Stomach (tissue), 9 donors: ENCODE results near the gene SLC4A2. TPM values are rescaled to one million over a fixed set of nuclear protein-coding genes. Genes with fewer than 3 reads are reported as not detected.
A peak's percentile ranks its signal among the peaks of the same experiment; 100 is the strongest.

Experiments used
- DNase-seq, 2 donors: peaks; one replicate each; pipeline versions ENCODE4 v3.0.0 to v3.0.0-alpha.2; 2013 to 2019
- H3K27ac ChIP-seq, 5 donors: fragments of 200-600 bp in 4 of 5; sonication (generic) in 4 of 5; one replicate each; pipeline ENCODE4 v1.5.1; 2013 to 2019; ENCODE audit warnings: mild to moderate bottlenecking in 1 of 5, moderate library complexity in 1 of 5
- H3K27me3 ChIP-seq, 3 donors: fragments of 200-600 bp; sonication (generic); one replicate each; pipeline ENCODE4 v1.5.1; 2017 to 2019; ENCODE audit warnings: mixed run types in 1 of 3
- H3K36me3 ChIP-seq, 4 donors: fragments of 200-600 bp; sonication (generic); 1 replicate in 3 of 4; 2 replicates in 1 of 4; pipeline ENCODE4 v1.5.1; 2016 to 2019
- H3K4me1 ChIP-seq, 4 donors: fragments of 200-600 bp; sonication (generic); one replicate each; pipeline ENCODE4 v1.5.1; 2016 to 2019
- H3K4me3 ChIP-seq, 4 donors: fragments of 200-600 bp; sonication (generic) in 3 of 4; one replicate each; pipeline ENCODE4 v1.5.1; 2016 to 2019; ENCODE audit warnings: mild to moderate bottlenecking in 1 of 4
- H3K9me3 ChIP-seq, 4 donors: fragments of 200-600 bp; sonication (generic); one replicate each; pipeline ENCODE4 v1.5.1; 2016 to 2019
- EP300 ChIP-seq: sonication (generic); formaldehyde crosslinking; IDR thresholded peaks from one replicate; pipeline ENCODE4 v1.6.1; 2017; ENCODE audit warnings: antibody characterized with exemption
- POLR2A ChIP-seq, 4 donors: fragments of 450-650 bp; IDR thresholded peaks; one replicate each; pipeline ENCODE4 v1.6.1; 2016; ENCODE audit warnings: antibody characterized with exemption in 4 of 4, control low read depth in 2 of 4, mild to moderate bottlenecking in 1 of 4, moderate library complexity in 1 of 4
- POLR2AphosphoS5 ChIP-seq, 3 donors: sonication (generic); formaldehyde crosslinking; IDR thresholded peaks; one replicate each; pipeline ENCODE4 v1.6.1; 2016; ENCODE audit warnings: antibody characterized with exemption in 3 of 3
- WGBS, 5 donors: extraction: QIAGEN DNeasy Blood & Tissue Kit in 3 of 5; methylation state at CpG; one replicate each; pipeline versions ENCODE4 v1.1.5 to v1.1.7; 2013 to 2018; 5-methylcytosine and 5-hydroxymethylcytosine counted together
- intact Hi-C: fragments of 100-400 bp; cut with DNase I; formaldehyde crosslinking; loops from one replicate; pipeline ENCODE4 v1.15.1; 2023; ENCODE audit warnings: low total_unique reads
- polyA plus RNA-seq, 3 donors: library from polyadenylated mRNA; stranded (reverse); fragments of 200-250 nt; gene quantifications; one replicate each; pipeline ENCODE4 v1.2.3, GENCODE V29; 2013
- total RNA-seq, 5 donors: library from RNA; depleted of rRNA; stranded (reverse); fragments of >200 nt; gene quantifications; one replicate each; pipeline versions ENCODE4 v1.1.0 to v1.2.3, GENCODE V29; 2014 to 2016
- TF ChIP-seq, protein P1 (sequence below), 7 experiments: fragments of 450-650 bp in 4 of 7; fragments of 200-600 bp in 3 of 7; sonication (generic) in 3 of 7; IDR thresholded peaks; one replicate each; pipeline ENCODE4 v1.5.1; 2016 to 2019; ENCODE audit warnings: antibody characterized with exemption in 7 of 7, control low read depth in 2 of 7, mild to moderate bottlenecking in 1 of 7
- donor health status: healthy with polysubstance abuse.
- donor health status: Bipolar disorder and iron deficiency.
- donor health status: healthy.

SLC4A2 gene
- total and polyA plus RNA-seq, 8 donors = 65.9 to 296 (median 126) TPM

- Histone ChIP-seq H3K36me3 (peaks cover 40 to 57% (median 56%) of the 10 kb centered on the region in 4 donors), H3K4me3 (no peak overlapping the region), H3K27me3 (no peaks in the 10 kb centered on the region), H3K27ac (peak overlapping the region; percentile 15 to 97 (median 62)), H3K4me1 (peaks cover 45 to 55% (median 53%) of the 10 kb centered on the region in 4 donors), H3K9me3 (no peaks in the 10 kb centered on the region)
- no peak for TF ChIP-seq EP300
- TF ChIP-seq POLR2AphosphoS5 (IDR thresholded peaks at IDR 0.05) = peak in 1 of 3 donors; percentile 17
- TF ChIP-seq, protein P1, sequence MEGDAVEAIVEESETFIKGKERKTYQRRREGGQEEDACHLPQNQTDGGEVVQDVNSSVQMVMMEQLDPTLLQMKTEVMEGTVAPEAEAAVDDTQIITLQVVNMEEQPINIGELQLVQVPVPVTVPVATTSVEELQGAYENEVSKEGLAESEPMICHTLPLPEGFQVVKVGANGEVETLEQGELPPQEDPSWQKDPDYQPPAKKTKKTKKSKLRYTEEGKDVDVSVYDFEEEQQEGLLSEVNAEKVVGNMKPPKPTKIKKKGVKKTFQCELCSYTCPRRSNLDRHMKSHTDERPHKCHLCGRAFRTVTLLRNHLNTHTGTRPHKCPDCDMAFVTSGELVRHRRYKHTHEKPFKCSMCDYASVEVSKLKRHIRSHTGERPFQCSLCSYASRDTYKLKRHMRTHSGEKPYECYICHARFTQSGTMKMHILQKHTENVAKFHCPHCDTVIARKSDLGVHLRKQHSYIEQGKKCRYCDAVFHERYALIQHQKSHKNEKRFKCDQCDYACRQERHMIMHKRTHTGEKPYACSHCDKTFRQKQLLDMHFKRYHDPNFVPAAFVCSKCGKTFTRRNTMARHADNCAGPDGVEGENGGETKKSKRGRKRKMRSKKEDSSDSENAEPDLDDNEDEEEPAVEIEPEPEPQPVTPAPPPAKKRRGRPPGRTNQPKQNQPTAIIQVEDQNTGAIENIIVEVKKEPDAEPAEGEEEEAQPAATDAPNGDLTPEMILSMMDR (IDR thresholded peaks at IDR 0.05) = peak in 3 of 7 experiments; percentile 7 to 20 (median 17)
- WGBS, 5 donors = 47 to 70% (median 54%) methylated on average over 15 to 33 of the region's 33 CpGs
- peak in 1 of 2 donors; percentile 47 for DNase-seq
- intact Hi-C loops = no loop called here
Measured at GRCh38 chr7:151076863-151077704, 17.7 kb downstream of the SLC4A2 start.

GRCh38 chr7:151077705-151078232 lies 18.4 kb downstream of the SLC4A2 start:
- peaks cover 52 to 62% (median 60%) of the 10 kb centered on the region in 4 donors for H3K4me1 ChIP-seq

DNA sequence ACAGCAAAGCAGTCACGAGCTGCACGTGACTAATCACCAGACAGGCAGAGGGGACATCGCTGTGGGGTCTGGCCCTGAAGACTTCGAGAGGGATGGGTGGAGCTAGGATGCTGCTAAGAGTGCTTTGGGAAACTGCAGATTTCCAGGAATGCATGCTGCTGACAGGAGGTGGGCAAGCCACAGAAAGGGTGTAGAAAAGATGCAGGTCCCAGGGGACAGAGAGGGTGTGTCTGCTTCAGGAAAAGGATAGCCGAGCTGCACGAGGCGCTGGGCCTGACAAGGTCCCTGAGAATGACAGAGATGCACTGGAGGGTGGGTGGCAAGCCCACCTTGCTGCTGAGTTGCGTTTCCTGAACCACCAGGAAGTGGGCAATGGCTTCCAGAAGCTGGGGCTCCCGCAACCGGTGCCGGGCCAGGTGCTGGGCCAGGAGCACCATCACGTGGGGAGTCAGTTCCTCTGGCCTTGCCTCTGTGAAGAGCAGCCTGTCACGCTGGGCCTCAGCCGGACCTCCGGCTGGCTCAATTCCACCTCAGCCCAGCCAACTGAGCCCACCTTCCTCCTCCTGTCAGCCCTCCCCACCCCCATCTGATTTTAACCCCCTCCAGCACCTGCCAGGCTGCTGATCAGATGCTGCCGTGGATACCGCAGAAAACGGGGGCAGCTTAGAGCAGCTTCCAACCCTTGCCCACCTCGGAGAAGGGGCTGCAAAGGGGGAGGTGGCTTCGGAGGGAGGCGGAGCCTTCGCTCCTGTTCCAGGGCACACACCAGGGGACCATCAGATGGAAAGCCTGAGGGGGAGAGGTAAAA lies 19.0 kb downstream of the SLC4A2 start:
- no peak for DNase-seq
- H3K4me3 ChIP-seq = no peak overlapping the region
- H3K9me3 ChIP-seq = no peaks in the 10 kb centered on the region
- peak overlapping the region; percentile 6 to 97 (median 41) for H3K27ac ChIP-seq
- H3K36me3 ChIP-seq = peaks cover 28 to 44% (median 42%) of the 10 kb centered on the region in 4 donors
- H3K27me3 ChIP-seq = no peaks in the 10 kb centered on the region
- no peak for TF ChIP-seq POLR2AphosphoS5 (IDR thresholded peaks at IDR 0.05)
- no peak for TF ChIP-seq POLR2A (IDR thresholded peaks at IDR 0.05)
- TF ChIP-seq, protein P1 (IDR thresholded peaks at IDR 0.05) = no peak
- TF ChIP-seq EP300 = no peak
- intact Hi-C loops = no loop called here
- peaks cover 53 to 65% (median 63%) of the 10 kb centered on the region in 4 donors for H3K4me1 ChIP-seq
- WGBS, 5 donors = 41 to 55% (median 47%) methylated on average over 14 to 22 of the region's 22 CpGs

More at GRCh38 chr7:151077705-151078232, 18.4 kb downstream of the SLC4A2 start:
- H3K27me3 ChIP-seq = no peaks in the 10 kb centered on the region
- TF ChIP-seq EP300 = no peak
- no peak for TF ChIP-seq POLR2A (IDR thresholded peaks at IDR 0.05)
- TF ChIP-seq, protein P1 (IDR thresholded peaks at IDR 0.05) = no peak
- no peak for TF ChIP-seq POLR2AphosphoS5 (IDR thresholded peaks at IDR 0.05)
- no peaks in the 10 kb centered on the region for H3K9me3 ChIP-seq
- WGBS, 5 donors = 33 to 59% (median 39%) methylated on average over 8 to 10 of the region's 10 CpGs
- no peak overlapping the region for H3K4me3 ChIP-seq
- peak in 1 of 2 donors; percentile 66 for DNase-seq
- intact Hi-C loops = no loop called here
- H3K27ac ChIP-seq = peak overlapping the region; percentile 36 to 97 (median 62)
- peaks cover 34 to 51% (median 49%) of the 10 kb centered on the region in 4 donors for H3K36me3 ChIP-seq
